ENCODE measurements around the gene ZBTB47. TPM values are rescaled to one million over a fixed set of nuclear protein-coding genes. Genes with fewer than 3 reads are reported as not detected.

Gene ZBTB47
- total and polyA plus RNA-seq, 2 donors (not counting 3 experiments of a cell fraction or from before 2014, with no cell fraction given), result 10.6 to 14.5 TPM

DNA sequence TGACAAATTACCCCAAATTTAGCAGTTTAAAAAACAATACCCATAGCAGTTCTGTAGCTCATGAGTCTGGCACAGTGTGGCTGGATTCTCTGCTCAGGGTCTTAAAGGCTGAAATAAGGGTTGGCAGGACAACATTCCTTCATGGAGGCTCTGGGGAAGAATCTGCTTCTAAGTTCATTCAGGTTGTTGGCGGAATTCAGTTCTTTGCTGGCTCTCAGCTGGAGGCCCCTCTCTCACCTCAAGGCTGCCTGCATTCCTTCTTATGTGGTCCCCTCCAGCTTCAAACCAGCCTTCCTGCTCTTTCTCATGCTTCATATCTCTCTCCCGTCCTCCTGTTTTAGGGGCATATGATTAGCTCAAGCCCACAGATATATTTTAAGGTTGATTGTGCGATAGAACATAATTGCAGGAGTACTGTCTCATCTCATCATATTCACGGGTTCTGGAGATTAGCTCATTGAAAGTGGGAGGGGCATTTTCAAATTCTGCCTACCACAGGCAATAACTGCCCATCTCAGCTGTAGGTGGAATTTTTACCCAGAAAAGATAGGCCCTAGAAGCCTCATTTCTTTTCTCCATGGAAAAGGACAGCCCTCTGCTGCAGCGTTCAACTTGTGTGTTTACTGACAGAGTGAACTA lies 5.6 kb upstream of the ZBTB47 start:
- DNase-seq (ENCODE audit: low read depth, low spot score), result no peak
- Histone ChIP-seq H4K20me1 (replicated peaks; ENCODE audit: control insufficient read depth, extremely low read depth, insufficient read depth, low read length) (peaks cover 3% of the 10 kb centered on the region), H3K27me3 (ENCODE audit: control insufficient read depth in 2 of 2, insufficient read depth in 2 of 2, low read length in 2 of 2) (no peaks in the 10 kb centered on the region), H3K4me3 (replicated peaks in 1 of 3; ENCODE audit: insufficient read depth in 1 of 3, low read depth in 1 of 3, low read length in 3 of 3) (no peak overlapping the region), H3K9ac (replicated peaks; ENCODE audit: extremely low read depth, insufficient read depth, low read length) (no peak overlapping the region), H3K36me3 (ENCODE audit: control insufficient read depth in 2 of 2, extremely low read depth in 1 of 2, insufficient read depth in 2 of 2, low read length in 2 of 2) (peaks cover 17 to 29% of the 10 kb centered on the region in 2 experiments), H3K9me3 (replicated peaks; ENCODE audit: control insufficient read depth, insufficient read depth, low read length) (no peaks in the 10 kb centered on the region), H2AFZ (ENCODE audit: low read depth, low read length) (no peak overlapping the region), H3K4me1 (ENCODE audit: control insufficient read depth, extremely low read depth, insufficient read depth, low read length) (peaks cover 14% of the 10 kb centered on the region), H3K4me2 (ENCODE audit: insufficient read depth, low read length) (no peak overlapping the region), H3K79me2 (ENCODE audit: control insufficient read depth, insufficient read depth, low read length) (peaks cover 15% of the 10 kb centered on the region), H3K27ac (ENCODE audit: insufficient read depth, low read depth, low read length) (no peak overlapping the region), H3K9me1 (replicated peaks; ENCODE audit: control insufficient read depth, extremely low read depth, insufficient read depth, low read length) (no peaks in the 10 kb centered on the region)
- BruUV-seq (replicated peaks), result TSS peak; percentile 2
- intact Hi-C loops (cut with micrococcal nuclease), result no loop called here
- dilution Hi-C loops (cut with MboI; ENCODE audit: extremely low pct_ligation_motif_present, low sequenced_read_pairs), result no loop called here
- TF ChIP-seq POLR2A (IDR thresholded peaks at IDR 0.05; ENCODE audit: low read depth, low read length) (peak; percentile 22), MYC (IDR thresholded peaks at IDR 0.05; ENCODE audit: low read depth, low read length) (no peak)
- POLR2A ChIA-PET, result no interaction called here
- FAIRE-seq, result no peak
- CTCF ChIA-PET, result interaction anchor here (0.8 to 1.4 kb wide), 2 partner anchors 27 to 63 kb away, joined by 3 to 5 read pairs; no protein-coding TSS in a partner anchor

DNA sequence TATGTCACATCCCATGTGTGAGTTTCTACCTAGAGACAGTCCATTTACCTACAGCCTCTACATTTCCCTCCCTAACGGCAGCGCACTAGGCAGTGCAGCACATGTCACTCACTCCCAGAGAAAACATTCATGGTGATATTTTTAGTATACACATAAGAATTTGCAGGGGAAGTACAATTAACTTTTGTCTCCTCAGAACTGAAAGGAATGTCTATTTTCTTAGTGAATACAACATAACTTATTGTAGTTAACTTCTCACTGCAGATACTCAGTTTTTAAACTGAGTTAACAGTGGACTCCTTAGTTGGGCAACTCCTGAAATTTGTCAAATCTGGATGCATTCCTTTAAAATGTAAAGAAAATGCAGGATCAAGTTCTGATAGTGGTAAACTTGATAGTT lies 4.5 kb upstream of the ZBTB47 start:
- dilution Hi-C loops (cut with MboI; ENCODE audit: extremely low pct_ligation_motif_present, low sequenced_read_pairs), result no loop called here
- CTCF ChIA-PET, result interaction anchor here (1.1 to 1.4 kb wide), 2 partner anchors 28 to 38 kb away, joined by 3 to 5 read pairs; no protein-coding TSS in a partner anchor
- Histone ChIP-seq H3K9ac (replicated peaks; ENCODE audit: extremely low read depth, insufficient read depth, low read length) (no peak overlapping the region), H3K9me3 (replicated peaks; ENCODE audit: control insufficient read depth, insufficient read depth, low read length) (no peaks in the 10 kb centered on the region), H2AFZ (ENCODE audit: low read depth, low read length) (no peak overlapping the region), H3K4me2 (ENCODE audit: insufficient read depth, low read length) (no peak overlapping the region), H4K20me1 (replicated peaks; ENCODE audit: control insufficient read depth, extremely low read depth, insufficient read depth, low read length) (peaks cover 3% of the 10 kb centered on the region), H3K27me3 (ENCODE audit: control insufficient read depth in 2 of 2, insufficient read depth in 2 of 2, low read length in 2 of 2) (no peaks in the 10 kb centered on the region), H3K4me3 (replicated peaks in 1 of 3; ENCODE audit: insufficient read depth in 1 of 3, low read depth in 1 of 3, low read length in 3 of 3) (no peak overlapping the region), H3K36me3 (ENCODE audit: control insufficient read depth in 2 of 2, extremely low read depth in 1 of 2, insufficient read depth in 2 of 2, low read length in 2 of 2) (peaks cover 14 to 23% of the 10 kb centered on the region in 2 experiments), H3K27ac (ENCODE audit: insufficient read depth, low read depth, low read length) (no peak overlapping the region), H3K9me1 (replicated peaks; ENCODE audit: control insufficient read depth, extremely low read depth, insufficient read depth, low read length) (no peaks in the 10 kb centered on the region), H3K4me1 (ENCODE audit: control insufficient read depth, extremely low read depth, insufficient read depth, low read length) (peaks cover 22% of the 10 kb centered on the region), H3K79me2 (ENCODE audit: control insufficient read depth, insufficient read depth, low read length) (peaks cover 24% of the 10 kb centered on the region)
- BruUV-seq (replicated peaks), result no TSS peak
- TF ChIP-seq FOS (IDR thresholded peaks at IDR 0.05; ENCODE audit: borderline replicate concordance, insufficient read depth, low read length) (no peak), POLR2A (IDR thresholded peaks at IDR 0.05; ENCODE audit: low read depth, low read length) (no peak), GATA2 (IDR thresholded peaks at IDR 0.05; ENCODE audit: insufficient read depth, insufficient read length, low read depth, low read length) (no peak), JUN (IDR thresholded peaks at IDR 0.05; ENCODE audit: borderline replicate concordance, insufficient read depth, insufficient read length, low read depth) (no peak), CTCF (IDR thresholded peaks at IDR 0.05; ENCODE audit: extremely low read depth in 1 of 2, insufficient read depth in 1 of 2, low read depth in 1 of 2, low read length in 2 of 2) (no peak), EZH2 (IDR thresholded peaks at IDR 0.05; ENCODE audit: borderline replicate concordance, low read depth, low read length, severe bottlenecking) (no peak), POLR2AphosphoS5 (IDR thresholded peaks at IDR 0.05; ENCODE audit: insufficient read depth, low read depth, low read length) (no peak)
- TF ChIP-seq, protein P1, sequence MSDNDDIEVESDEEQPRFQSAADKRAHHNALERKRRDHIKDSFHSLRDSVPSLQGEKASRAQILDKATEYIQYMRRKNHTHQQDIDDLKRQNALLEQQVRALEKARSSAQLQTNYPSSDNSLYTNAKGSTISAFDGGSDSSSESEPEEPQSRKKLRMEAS (IDR thresholded peaks at IDR 0.05; ENCODE audit: insufficient read depth, insufficient read length), result no peak
- POLR2A ChIA-PET, result no interaction called here
- FAIRE-seq, result no peak
- intact Hi-C loops (cut with micrococcal nuclease), result no loop called here
- DNase-seq (ENCODE audit: low read depth, low spot score), result no peak
